ENCODE results near the gene PDCD1. TPM values are rescaled to one million over a fixed set of nuclear protein-coding genes. Genes with fewer than 3 reads are reported as not detected.

The PDCD1 gene
- total and polyA plus RNA-seq, 2 of the 13 experiments (the other 11 are each of a cell fraction or from before 2014, with no cell fraction given), result 0.04 TPM; not detected in 1

GRCh38 chr2:241859436-241860183 lies 916 bp upstream of the PDCD1 start:
- 44% methylated on average over 26 of the region's 30 CpGs for WGBS (ENCODE audit: low lambda C conversion rate)
- FAIRE-seq, result no peak
- Histone ChIP-seq H3K79me2 (ENCODE audit: insufficient read depth, low read length) (no peaks in the 10 kb centered on the region), H4K20me1 (ENCODE audit: insufficient read depth, low read length) (no peaks in the 10 kb centered on the region), H3K4me2 (ENCODE audit: low read depth, low read length) (peak overlapping the region; percentile 30), H3K4me1 (ENCODE audit: insufficient read depth, low read length) (peaks cover 14% of the 10 kb centered on the region), H3K9me3 (ENCODE audit: low read length) (no peaks in the 10 kb centered on the region), H3K27me3 (ENCODE audit: control insufficient read depth in 1 of 2, insufficient read depth in 2 of 2, low read length in 2 of 2) (peaks cover 21 to 84% of the 10 kb centered on the region in 2 experiments), H3K36me3 (replicated peaks in 1 of 2; ENCODE audit: control insufficient read depth in 1 of 2, insufficient read depth in 2 of 2, low read length in 2 of 2) (no peaks in the 10 kb centered on the region), H3K27ac (ENCODE audit: extremely low read length, insufficient read depth, low read length) (no peak overlapping the region), H2AFZ (ENCODE audit: low read length) (no peak overlapping the region), H3K9ac (ENCODE audit: insufficient read depth, low read depth, low read length) (no peak overlapping the region), H3K4me3 (replicated peaks in 1 of 3; ENCODE audit: insufficient read depth in 1 of 3, low read depth in 2 of 3, low read length in 3 of 3) (peak overlapping the region in 1 of 3 experiments; percentile 14; a peak in 1 of 6 replicates)
- ATAC-seq, result peak; percentile 45
- no peak for DNase-seq (ENCODE audit: low spot score)
- intact Hi-C loops (cut with micrococcal nuclease; ENCODE audit: unreplicated experiment) (no loop called here), in situ Hi-C loops (cut with HindIII; ENCODE audit: extremely low pct_ligation_motif_present, low pct_unique_long_range_greater_than_20kb) (no loop called here)
- no TSS peak for BruUV-seq (replicated peaks)
- ChIA-PET POLR2A (interaction anchor here (1.1 to 1.5 kb wide), 2 partner anchors 86 to 89 kb away, joined by 5 read pairs; no protein-coding TSS in a partner anchor), CTCF (ENCODE audit: low intra/inter-chr PET ratio, low total read pairs) (no interaction called here)
- no peak for TF ChIP-seq SP2 (CRISPR knock-in tag; IDR thresholded peaks at IDR 0.05)
- TF ChIP-seq CCDC6 (CRISPR knock-in tag; IDR thresholded peaks at IDR 0.05), result no peak
- TF ChIP-seq IKZF4 (CRISPR knock-in tag; IDR thresholded peaks at IDR 0.05; ENCODE audit: borderline replicate concordance, low read depth, not compliant biosample characterization), result no peak
- TF ChIP-seq NR2C2 (CRISPR knock-in tag; IDR thresholded peaks at IDR 0.05; ENCODE audit: borderline replicate concordance), result peak; percentile 36; the same call in 1 of the 2 replicates
- TF ChIP-seq SRSF1 (optimal IDR thresholded peaks at IDR 0.05; ENCODE audit: low read depth, low read length), result peak; percentile 24
- no peak for TF ChIP-seq FOSL2 (CRISPR knock-in tag; IDR thresholded peaks at IDR 0.05)
- TF ChIP-seq ZNF687 (CRISPR knock-in tag; IDR thresholded peaks at IDR 0.05), result peak; percentile 83
- TF ChIP-seq ZNF264 (CRISPR knock-in tag; IDR thresholded peaks at IDR 0.05), result no peak
- TF ChIP-seq HNRNPLL (IDR thresholded peaks at IDR 0.05; ENCODE audit: low read depth, low read length, poor library complexity, severe bottlenecking), result peak; percentile 27
- TF ChIP-seq POGK (CRISPR knock-in tag; conservative IDR thresholded peaks at IDR 0.05), result no peak
- TF ChIP-seq ZNF569 (CRISPR knock-in tag; IDR thresholded peaks at IDR 0.05; ENCODE audit: borderline replicate concordance), result no peak
- no peak for TF ChIP-seq ZBTB3 (CRISPR knock-in tag; IDR thresholded peaks at IDR 0.05; ENCODE audit: borderline replicate concordance, low read depth)
- no peak for TF ChIP-seq NFKB2 (CRISPR knock-in tag; IDR thresholded peaks at IDR 0.05; ENCODE audit: borderline replicate concordance)
- no peak for TF ChIP-seq CBFB (CRISPR knock-in tag; IDR thresholded peaks at IDR 0.05)
- TF ChIP-seq IRF2 (CRISPR knock-in tag; IDR thresholded peaks at IDR 0.05), result no peak
